Activated gamma-delta T cell treated with anti-CD3 and anti-CD28 coated beads, Interleukin-2, amount 50 U/mL, for 16 hours (primary cell): Measurements from ENCODE around the gene GLIS1.

Experiments used
- DNase-seq: peaks from one replicate; pipeline ENCODE4 v3.0.0-alpha.2; 2020; ENCODE audit warnings: low read depth

Gene GLIS1

DNA sequence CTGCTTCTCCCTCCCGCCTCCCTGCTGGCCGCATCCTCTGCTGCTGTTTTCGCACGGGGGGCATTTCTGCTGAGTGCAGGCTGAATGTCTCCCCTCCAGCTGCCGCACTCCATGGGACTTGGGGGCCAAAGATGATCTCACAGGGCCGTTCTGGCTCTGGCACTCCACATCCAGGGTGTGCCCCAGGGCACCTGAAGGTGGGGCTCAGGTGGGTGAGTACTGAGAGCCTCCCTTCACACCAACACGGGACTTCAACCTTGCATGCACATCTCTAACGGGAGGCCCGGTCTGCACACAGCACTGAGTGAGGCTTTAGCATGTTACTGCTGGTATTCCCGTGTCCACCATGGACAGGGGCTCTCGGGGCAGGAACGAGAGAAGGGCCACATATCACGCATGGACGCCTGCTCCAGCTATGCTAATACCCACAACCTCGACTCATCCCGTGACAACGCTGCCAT lies 190.9 kb downstream of the GLIS1 start:
- DNase-seq: no peak

DNA sequence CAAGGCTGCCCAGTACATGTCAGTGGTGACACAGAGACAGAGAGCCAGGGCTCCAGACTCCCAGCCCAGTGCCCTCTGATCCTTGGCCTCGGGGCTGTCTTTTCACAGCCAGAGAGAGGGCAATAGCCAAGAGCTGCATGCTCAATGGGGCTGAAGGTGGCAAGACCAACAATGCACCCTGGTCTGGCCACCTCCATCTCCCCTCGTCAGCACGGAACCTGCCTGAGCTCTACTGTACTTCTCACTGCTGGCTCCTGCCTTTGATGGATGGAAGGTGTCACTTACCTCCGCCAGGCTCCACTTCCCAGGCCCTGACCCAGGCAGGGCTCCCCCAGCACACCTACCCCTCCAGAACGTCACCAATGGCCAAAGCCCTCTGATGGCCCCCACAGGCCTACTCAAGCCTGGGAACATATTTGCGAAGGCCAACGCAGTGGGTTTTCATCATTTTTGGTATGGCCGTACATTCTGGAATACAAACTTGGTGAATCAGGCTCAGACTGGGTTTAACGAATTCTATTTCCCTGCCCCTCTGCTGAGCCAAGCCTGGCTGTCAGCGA lies 191.7 kb downstream of the GLIS1 start:
- no peak for DNase-seq

DNA sequence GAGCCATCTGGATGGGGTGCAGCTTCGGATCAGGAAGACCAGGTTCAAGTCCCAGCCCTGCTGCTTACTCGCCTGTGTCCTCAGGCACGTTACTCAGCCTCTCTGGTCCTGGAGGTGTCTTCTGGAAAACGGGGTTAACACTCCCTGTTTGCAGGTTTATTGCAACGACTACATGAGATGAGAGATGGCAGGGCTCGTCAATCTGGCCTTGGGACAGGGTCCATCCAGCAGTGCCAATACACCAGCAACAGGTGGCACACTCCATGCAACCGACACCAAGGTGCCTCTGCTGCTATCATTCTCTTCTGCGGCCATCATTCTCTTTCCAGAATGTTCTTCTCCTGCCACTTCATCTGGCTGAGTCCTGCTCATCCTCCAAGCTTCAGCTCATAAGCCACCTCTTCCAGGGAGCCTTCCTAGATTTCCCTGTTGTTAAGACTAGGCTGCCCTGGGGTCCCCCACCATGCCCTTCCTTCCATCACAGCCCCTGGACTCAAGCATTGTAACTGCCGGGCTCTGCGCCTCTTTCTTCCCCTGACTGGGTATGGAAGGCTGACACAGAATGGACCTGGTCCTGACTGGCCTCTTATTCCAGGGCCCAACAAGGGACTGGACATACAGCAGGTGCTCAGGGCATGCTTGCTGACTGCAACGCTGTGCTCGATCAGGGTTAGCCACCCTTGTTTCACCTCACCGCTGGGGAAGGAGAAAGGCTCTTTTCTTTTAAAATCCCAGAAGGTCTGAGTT lies 192.4 kb downstream of the GLIS1 start:
- no peak for DNase-seq

DNA sequence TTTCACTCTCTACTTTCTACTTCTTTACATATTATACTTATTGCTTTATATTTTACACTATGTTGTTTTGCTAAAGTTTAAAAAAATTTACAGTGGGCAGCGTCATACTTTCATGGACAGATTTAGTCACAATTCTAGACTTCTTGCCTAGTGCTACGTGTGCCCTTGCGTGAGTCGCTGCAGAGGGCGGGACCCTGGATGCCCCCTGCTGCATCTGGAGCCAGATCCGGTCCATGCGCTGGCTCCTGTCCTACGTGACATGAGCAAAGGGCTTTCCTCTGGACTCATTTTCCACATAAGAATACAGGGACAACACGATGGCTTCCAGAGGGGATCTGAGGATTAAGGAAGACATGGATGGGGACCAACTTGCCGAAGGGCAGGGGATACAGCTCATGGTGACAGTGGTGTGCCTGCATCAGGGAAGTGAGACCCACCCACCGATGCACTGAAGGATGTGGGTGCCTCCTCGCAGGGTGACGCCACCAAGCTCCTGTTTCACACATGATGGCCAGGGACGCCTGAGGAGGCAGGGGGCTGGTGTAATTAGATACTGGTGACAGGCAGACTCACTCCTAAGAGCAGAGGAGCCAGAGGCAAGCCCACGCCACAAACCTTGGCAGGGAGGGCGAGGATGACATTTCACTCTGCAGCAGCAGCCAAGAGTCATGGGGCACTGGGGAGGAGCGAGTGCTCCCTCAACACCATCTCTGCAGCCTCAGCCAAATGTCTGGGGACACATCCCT lies 193.1 kb downstream of the GLIS1 start:
- DNase-seq: no peak

DNA sequence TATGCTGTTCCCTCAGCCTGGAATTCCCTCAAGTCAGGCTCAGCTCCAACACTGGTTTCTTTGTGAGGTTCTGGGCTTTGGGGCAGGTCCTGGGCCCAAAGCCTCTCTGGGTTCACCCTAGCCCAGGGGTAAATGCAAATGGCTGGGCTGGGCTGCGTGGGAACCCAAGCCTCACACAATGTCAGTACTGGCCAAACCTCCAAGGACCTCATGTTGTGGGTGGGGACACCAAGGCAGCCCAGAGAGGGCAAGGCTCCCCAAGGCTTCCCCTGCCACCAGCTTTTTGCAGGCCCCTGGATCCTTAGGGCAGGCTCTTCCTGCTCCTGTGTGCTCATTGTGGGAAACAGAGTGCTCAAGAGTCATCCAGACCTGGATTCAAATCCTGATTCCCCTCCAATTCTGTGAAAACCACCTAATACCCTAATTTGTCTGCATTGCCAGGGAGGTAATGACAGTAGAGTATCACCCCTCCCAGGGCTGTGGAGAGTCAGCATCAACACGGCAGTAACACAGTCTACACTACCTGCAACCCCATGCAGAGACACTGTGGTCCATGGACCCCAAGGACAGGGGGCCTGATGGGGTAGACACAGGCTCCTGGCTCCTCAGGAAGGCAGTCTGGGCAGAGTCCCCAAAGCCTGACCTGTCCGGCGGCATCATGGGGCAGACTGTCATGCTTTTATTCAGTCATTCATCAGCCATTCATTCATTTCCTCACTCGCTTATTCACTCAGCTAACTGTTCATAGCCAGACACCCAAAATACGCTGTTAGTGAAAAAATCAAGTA lies 194.0 kb downstream of the GLIS1 start:
- DNase-seq: no peak

DNA sequence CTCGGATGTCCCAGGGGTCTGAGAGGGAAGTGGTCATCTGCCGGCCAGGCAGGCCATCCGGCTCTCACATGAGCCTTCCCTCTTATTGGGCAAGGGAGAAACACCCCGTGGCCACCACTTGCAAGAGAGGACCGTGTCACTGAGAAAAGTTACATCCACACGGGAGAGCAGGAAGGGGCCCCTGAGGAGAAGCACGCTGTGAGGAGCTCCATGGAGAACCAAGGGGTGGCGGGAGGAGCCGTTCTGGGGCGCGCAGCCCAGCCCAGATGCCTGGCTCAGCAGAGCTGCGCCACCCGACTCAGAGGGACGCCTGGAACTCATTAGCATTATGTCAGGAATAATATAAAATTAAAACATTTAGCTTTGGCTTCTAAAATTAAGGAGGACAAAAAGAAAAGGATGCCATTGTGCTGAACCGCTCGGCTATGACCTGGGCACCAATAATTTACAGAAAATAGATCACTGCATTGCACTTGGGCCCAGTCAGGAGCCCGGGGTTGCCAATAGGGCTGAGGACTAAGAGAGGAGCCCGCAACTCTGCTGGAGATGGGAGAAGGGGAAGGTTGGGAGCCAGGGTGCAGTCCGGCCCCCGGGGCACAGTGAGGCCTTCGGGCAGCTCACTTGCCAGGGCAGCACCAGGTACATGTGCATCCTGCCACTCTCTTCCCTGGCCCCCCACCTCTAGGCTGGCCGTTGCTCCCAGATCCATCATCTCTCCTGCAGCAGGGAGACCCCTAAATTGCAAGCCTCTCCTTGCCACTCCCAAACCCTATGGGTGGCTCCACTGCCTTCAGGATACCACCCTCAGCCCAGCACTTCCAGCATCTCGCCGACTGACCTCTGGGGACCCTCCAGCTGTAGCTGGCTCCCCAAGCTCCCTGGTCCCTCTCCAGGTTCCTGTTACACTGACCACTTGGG lies 194.9 kb downstream of the GLIS1 start:
- no peak for DNase-seq

DNA sequence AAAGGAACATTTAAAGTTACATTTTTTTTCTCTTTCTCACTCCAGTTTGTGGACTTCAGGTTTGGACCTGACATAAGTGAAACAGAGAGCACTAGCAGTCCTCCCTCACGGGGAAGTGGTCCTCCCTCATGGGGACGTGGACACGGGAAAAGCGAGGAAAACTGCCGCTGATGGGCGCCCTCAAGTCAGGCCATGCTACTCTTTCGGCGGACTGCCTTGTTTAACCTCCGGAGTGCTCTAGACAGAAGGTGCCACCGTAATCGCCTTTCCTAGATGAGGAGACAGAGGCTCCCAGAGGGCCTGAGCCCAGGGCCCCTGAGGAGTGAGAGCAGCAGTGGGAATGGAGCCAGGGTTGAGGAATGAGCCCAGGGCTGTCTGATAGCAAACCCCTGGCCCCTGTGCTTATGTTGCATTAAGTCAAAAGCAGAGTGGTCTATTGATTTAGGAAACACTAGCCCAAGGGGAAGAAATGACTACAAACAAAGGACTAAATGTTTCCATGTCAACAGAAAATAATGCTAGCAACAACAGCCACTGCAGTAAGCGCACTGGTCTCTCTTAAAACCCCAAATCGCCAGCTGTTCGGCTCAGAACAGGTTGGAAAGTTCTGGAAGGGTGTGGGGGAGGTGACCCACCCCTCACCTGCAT lies 195.7 kb downstream of the GLIS1 start:
- no peak for DNase-seq

DNA sequence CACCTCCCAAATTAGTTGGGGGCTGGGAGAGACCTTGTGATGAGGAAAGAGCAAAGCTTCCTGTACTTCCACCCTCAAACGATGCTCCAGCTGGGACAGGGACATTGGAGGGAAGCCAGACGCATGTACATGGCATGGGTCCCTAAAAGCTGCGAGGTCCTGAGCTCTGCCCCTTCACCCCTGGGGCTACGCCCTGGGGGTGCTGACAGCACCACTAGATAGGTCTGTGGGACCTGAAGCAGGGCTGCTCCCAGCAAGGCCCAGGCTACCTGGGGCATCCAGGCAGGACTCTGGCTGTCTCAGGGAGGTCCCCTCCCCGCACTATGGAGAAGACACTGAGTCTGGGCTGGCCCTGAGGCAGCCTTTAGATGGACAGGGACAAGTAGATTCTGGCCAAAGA lies 196.4 kb downstream of the GLIS1 start:
- DNase-seq: no peak

DNA sequence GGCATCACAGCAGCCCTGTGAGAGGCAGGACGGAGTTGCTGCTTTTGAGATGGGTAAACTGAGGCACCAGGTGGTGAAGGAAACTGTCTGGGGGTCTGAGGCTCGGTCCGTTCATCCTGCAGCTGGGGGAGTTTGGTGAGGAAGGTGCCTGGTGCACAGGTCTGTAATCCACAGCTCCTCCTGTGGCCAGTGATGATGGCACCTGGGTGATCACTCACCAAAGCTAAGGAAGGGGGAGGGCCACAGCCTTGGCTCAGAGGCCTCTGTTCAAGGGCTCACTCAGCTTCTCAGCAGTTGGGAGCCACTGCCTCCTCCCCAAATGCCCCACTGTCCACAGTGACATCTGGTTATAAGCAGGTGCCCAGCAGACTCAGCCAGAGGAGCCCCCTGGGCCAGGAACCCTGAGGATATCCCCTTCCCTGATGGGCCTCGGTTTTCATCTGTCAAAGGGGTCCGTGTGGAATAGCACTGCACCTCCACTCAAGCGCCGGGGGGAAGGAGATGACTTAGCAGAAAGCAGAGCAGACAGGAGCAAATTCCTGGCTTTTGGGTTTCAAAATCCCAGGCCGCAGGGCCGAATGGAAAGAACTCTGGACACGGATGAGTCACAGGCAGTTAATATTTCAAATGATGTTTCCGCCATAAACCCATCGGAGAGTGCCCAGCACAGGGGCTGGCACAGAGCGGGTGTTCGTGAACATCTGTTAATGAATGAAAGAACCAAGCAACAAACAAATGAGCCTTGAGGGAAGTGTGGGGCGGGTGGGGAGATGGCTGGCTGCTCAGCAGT lies 197.0 kb downstream of the GLIS1 start:
- DNase-seq: no peak

DNA sequence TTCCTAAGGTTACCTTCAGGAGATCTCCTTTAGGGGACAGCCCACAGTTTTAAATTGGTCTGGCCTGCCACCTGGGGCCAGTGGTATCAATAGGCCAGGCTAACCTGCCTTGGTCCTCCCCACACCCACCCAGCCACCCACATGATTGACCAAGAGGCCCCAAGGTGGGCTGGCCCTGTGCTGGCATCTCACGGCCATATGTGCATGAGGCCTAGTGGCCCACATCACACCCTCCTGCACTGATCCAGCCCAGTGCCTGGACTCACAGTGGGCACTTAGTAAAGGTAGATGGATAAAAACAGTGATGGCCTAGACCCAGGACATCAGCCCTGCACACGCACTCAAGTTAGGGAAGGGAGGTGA lies 197.7 kb downstream of the GLIS1 start:
- DNase-seq: no peak

DNA sequence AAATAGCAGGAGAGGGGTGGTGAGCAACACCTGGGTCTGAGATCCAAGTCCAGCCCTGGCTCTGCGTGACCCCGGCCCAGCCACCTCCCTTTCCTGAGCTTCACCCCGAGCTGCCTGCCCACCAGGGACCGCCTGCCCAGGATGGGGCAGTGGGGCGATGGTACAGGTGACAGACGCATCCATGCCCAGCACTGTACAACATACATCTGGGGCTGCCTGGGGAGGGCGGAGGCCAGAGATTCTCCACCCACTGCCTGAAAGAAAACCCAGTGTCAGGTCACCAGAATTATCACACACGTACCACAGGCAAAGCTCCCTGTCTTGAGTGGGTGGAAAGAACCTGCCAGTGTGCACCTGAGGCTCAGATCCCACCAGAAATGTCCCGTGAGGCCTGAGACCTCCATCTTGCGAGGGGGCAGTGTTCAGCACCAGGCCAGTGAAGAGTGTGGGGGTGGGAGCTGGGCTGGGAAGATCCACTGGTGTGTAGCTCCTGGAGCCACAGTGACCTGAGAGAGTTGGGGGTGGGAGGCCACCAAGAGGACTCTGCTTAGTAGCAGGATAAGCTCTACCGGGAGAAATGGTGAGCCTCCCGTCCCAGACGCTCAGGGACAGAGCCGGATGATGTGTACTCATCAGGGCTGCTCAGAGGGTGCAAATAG lies 198.2 kb downstream of the GLIS1 start:
- DNase-seq: no peak

DNA sequence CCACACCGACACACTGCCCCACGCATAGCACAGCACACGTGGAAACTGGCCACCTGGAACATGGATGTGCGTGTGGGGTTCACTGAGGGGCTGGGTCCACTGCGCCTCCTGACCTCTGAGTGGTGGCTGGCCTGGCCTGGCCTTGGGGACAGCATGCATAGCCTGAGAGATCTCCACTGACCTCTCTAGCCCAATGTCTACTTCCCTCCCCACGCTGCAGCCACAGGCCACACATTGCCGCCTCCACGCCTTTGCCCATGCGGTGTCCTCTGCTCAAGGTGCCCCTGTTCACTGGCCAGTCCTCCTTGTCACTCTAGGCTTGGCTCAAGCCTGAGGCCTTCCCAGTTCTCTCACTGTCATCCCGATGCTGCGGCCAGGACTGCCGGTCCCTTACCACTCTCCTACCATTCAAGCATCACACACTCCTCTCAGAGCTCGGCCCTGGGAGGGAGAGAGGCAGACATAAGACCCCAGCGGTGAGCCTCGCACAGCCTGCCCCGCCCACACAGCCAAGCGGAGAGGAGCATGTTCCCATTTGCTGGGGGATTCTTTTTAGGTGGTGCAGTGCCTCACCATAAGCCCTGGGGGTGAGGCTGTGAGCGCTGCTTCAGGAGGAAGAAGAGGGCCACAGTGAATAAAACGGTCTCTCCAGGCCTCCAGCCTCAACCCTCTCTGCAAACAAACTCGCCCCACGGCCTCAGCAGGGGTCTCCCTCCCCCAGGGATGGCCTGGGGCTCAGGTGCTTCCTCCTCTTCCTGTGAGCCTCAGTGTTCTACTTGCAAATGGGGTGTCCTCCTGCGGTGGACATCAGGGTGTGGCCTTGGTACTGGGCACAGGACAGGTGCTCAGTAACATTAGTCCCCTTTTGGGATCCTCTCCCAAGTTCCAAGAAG lies 199.0 kb downstream of the GLIS1 start:
- DNase-seq: no peak

DNA sequence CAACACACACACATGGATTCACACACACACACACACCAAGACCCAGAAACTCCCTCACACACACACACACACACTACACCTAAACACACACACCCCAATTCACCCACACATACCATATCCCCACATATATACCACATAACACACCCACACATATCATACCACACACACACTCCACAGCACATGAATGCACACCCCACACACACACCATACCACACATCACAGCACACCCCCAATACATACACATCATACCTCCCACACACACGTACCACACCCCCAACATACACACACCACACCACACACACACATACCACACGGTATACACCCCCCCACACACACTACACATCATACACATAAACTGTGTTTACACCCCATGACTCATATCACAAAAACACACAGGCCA lies 199.7 kb downstream of the GLIS1 start:
- DNase-seq: no peak

DNA sequence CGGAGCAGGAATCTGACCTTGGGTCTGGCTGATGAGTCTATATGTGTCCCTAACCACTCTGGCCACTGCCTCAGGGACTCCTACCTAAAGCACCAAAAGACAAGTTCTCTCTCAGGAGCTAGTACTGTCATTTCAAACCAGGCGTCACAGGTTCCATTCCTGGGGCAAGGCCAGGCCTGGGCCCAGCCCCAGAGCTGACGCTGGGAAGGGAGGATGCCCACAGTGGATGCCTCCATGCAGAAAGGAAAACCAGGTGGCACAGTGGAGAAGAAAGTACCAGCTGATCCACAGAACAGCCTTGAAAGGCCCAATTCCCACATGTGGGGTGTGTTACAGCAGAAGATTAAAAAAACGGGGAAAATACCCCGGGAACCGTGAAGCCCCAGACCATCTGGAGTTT lies 202.4 kb downstream of the GLIS1 start:
- no peak for DNase-seq

DNA sequence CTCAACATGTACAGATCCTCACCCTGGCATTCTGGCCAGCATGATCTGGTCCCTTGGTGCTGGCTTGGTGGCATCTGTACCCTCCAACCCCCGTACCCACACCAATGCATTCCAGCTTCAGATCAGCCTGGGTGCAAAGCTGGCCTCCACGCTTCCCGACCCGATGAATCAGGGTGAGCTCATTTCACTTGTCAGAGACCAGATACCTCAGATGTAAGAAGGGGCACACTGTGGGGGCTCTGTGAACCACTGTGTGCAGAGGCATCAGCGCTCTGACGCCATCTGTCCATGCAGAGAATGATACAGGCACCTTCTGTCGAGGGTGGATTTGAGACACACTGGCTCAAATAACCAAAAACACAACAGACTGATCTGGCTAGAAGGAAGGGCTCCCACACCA lies 203.1 kb downstream of the GLIS1 start:
- no peak for DNase-seq

DNA sequence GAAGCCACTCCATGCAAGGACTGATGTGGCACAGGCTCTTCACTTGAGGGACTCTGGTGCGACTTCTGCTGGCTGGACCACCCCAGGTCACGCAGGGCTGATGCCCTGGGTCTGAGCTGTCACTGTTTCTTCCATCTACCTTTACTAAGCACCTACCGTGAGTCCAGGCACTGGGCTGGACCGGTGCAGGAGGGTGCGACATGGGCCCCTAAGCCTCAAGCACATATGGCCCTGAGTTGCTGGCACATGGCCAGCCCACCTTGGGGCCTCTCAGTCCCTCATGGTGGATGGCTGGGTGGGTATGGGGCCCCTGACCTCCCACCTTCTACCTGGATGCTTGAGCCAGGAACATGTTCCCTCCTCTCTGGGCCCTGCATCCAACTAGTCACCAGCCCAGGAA lies 203.7 kb downstream of the GLIS1 start:
- DNase-seq: no peak

DNA sequence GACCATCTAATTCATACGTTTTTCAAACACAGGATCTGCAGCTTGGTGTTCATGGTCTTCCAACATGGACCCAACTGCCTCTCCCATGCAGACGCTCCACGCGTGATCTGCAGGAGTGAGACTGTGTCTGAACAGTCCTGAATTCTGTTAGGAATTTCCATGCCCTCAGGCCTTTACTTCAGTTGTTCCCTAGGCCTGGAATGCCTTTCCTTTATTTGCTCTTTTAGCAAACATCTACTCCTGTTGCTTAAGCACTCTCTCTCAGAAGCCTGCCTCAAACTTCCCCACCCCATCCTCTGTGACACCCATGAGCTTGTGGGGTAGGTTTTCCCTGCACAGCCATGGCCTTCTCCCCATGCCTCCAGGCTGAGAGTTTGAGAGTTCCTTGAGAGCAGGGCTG lies 206.1 kb downstream of the GLIS1 start:
- no peak for DNase-seq

DNA sequence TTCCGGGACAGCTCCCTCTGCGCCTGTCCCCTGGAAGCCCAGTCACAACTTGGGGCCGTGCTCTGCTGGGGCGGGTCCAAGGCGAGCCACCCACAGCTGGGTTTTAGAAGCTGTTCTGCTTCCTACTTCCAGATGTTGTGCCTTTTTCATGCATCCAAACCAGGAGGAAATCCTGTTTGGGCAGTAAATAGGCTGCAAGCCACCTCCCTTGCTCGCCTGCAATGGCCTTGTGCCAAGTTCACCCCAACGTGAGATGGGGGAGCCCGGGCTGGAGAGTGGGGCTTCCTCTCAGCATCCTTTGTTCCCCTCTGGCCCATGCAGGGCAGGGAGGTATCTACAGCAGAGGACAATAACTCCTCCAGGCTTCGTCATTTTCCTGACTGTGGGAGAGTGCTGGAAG lies 206.6 kb downstream of the GLIS1 start:
- DNase-seq: no peak

DNA sequence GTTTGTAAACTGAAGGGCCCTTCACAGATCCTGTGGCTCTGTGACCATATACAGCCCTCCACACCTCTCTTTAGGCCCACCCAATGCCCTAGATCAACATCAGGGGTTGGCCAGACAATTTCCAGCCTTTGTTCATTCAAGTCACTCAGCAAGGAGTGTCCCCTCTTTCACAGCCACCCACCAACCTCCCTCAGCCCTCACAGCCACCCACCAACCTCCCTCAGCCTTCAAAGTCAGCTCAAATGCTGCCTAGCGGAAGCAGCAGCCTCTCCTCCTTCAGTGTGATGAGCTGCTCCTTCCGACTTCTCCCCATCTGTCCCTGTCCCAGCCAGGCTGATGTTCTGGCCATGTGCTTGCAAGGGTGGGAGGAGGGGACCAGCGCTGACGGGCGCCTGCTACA lies 208.4 kb downstream of the GLIS1 start:
- DNase-seq: no peak
